GM11168 (cell line): Measurements from ENCODE around the gene MAN1B1.

Experiments used
- in situ Hi-C: fragments of 300-500 bp; cut with MboI; formaldehyde crosslinking; loops from one replicate; pipeline ENCODE4 v1.12.0; 2022; ENCODE audit warnings: low sequenced_read_pairs; ENCODE audit not compliant: unreplicated experiment

The MAN1B1 gene

DNA sequence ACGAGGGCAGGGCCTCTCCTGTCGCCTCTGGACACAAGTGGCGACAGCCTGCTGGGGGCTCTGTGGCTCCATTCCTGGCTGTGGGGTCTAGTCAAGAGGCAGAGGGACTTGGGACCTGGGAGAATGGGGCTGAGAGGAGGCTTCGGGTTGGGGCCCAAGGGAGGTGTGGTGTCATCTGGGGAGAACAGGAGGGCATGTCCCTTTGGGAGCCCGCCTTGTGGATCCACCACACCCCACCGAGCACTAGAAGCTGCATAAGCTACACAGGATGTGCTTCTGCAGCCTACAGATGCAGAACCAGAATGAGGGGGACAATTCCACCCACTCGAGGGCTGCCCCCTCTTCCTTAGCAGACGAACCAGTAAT, 3.9 kb upstream of the MAN1B1 start:
- in situ Hi-C loops = no loop called here

- in situ Hi-C loops = no loop called here
These were observed 3.3 kb upstream of the MAN1B1 start for GRCh38 chr9:137083394-137084004.

- in situ Hi-C loops = no loop called here
These were observed 2.3 kb upstream of the MAN1B1 start for GRCh38 chr9:137084526-137084925.

GRCh38 chr9:137085920-137086530, 760 bp upstream of the MAN1B1 start:
- in situ Hi-C loops = no loop called here

GRCh38 chr9:137087409-137087925, 682 bp downstream of the MAN1B1 start:
- in situ Hi-C loops = no loop called here

- in situ Hi-C loops = no loop called here
These were observed 1.3 kb downstream of the MAN1B1 start for GRCh38 chr9:137088121-137088520.

DNA sequence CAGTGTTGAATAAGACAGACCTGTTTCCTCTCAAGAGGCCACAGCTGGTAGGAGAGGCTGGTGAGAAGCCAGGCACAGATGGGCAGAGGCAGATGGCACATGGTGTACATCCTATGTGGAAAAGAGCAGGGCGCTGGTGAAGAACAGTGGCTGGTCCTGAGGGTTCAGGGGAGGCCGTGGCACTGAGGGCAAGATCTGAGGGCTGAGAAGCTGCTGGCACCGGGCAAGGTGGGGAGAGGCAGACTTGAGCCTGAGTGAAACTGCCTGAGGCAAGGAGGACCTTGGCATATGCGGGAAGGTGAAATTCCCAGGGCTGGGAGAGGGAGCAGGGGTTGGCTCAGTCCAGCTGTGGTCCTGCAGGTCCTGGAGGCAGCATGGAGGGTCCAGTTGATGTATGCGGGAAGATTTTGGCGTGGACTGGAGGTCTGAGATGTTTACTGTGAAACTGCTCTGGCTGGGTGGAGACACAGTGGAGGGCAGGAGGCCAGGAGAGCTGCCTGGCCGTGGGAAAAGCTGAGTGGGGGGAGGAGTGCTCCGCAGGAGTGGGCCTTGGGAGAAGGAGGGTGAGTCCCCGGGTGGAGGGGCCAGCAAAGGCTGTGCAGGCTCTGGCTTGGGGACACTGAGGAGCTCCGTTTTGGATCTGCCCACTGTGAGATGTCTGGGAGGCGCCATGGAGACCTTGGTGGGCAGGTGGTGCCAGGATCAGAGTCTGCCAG, 2.6 kb downstream of the MAN1B1 start:
- in situ Hi-C loops = no loop called here

DNA sequence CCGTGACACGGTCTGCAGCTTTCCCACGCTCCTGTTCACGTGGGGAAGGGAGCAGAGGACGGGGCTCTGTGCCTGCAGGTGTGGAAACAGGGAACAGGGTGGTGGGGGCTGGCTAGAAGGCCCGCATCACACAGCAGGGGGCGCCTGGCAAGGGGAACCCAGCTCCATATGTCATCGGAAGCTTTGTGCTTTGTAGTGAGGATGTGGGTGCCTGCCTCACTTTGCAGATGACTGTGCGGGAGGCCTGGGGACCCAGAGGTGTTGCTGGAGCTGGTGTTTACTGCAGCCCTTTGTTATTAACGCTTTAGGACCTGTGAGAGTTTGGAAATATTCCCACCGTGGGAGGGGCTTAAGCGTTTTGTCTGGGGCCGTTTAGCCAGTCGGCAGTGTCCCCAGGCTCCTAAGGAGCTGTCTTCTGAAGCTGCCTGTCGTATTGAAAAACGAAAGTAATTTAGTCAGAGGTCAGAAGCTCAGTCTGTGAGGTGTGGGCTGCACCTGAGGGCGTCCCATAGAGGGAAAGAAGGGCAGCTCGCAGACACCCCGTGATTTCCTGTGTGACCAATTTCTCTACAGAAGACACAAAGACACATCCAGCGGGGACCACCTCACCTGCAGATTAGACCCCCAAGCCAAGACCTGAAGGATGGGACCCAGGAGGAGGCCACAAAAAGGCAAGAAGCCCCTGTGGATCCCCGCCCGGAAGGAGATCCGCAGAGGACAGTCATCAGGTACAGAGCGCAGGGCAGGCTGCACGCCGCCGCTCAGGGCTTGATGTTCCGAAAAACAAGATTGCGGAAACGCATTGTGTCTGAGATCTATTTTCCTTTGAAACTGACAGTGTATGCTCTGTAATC, 9.1 kb downstream of the MAN1B1 start:
- in situ Hi-C loops = no loop called here

DNA sequence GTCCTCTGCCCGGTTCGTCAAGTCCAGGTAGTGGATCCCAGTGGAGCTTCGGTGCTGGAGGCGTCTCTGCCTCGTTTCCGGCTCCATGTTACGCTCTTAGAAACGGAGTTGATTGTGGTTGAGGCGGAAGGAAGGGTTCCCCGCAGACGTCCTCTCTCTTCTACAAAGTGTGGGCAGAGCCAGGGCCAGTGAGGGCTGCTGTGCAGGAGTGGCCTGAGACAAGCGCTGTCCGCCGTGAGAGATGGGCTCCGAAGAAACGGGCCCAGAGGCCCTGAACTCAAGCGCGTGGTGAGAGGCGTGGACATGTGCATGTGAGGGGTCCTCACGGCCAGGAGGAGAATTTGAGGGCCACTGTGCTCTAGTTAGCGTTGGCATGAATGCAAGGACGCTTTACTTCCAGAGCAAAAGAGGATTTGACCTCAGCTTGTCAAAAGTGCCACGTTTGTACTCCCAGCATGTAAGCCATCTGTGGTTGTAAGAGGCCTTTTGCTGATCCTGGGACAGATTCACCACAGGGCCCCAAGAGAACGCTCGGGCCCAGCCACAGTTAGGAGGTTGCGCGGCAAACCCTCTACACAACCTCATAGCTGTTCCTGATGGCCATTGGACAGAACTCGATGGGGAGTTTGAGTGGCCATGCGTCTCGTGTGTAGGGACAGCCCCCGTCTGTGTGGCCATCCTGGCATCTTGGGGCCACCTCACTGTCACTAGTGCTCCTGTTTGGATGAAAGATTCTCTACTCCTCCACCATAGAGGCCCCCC, 10.2 kb downstream of the MAN1B1 start:
- in situ Hi-C loops = no loop called here

DNA sequence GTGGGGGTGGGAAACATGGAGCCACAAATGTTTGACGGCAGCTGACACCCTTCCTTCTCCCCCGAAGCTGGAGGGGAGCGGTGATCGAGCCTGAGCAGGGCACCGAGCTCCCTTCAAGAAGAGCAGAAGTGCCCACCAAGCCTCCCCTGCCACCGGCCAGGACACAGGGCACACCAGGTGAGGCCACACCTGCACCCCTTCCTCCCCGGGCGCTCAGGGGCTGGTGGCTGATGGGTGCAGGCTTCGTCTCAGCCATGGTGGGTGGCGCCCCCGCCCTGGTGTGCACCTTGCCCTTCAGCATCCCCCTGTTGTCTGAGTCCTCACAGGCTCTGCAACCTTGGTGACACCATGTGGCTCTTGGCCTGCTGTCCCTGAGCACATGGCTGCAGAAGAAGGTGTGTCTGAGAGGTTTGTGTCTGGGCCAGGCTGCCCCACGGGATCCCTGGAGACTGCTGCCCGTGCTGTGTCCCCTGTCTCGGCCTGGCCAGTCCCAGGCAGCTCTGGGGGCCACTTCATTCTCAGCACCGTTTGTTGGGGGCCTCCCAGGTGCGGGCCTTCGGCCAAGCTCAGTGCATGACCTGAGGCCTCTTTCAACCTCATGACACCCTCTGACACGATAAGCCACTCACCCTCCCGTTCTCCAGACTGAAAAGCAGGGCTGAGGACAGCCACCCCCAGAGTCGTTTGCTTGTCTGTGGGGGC, 11.1 kb downstream of the MAN1B1 start:
- in situ Hi-C loops = no loop called here

DNA sequence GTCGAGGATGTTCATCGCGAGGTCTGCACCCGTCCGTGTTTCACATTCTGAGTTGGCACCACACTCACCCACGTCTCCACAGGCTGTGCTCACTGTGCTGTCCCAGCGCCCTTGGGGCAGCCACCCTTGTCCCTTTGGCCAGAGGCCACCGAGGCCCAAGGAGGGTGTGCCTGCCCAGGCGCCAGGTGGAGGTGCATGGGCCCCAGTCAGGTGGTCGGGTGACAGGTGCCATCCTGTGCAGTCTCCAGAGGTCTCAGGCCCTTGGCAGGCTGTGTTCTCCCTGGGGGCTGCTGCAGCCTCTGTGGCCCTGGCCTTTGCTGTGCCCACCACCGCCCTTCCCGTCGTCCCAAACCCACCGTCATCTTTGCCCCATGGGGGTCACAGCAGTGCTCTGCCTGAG, 12.4 kb downstream of the MAN1B1 start:
- in situ Hi-C loops = no loop called here

- in situ Hi-C loops = loop anchor here (25.0 kb wide), 1 partner anchor 309 kb away; the partner anchor contains the start of genes EXD3 and NOXA1
These were observed 16.6 kb downstream of the MAN1B1 start for GRCh38 chr9:137103206-137103999.

GRCh38 chr9:137105814-137106661, 19.3 kb downstream of the MAN1B1 start:
- in situ Hi-C loops = loop anchor here (25.0 kb wide), 1 partner anchor 306 kb away; the partner anchor contains the start of genes EXD3 and NOXA1

DNA sequence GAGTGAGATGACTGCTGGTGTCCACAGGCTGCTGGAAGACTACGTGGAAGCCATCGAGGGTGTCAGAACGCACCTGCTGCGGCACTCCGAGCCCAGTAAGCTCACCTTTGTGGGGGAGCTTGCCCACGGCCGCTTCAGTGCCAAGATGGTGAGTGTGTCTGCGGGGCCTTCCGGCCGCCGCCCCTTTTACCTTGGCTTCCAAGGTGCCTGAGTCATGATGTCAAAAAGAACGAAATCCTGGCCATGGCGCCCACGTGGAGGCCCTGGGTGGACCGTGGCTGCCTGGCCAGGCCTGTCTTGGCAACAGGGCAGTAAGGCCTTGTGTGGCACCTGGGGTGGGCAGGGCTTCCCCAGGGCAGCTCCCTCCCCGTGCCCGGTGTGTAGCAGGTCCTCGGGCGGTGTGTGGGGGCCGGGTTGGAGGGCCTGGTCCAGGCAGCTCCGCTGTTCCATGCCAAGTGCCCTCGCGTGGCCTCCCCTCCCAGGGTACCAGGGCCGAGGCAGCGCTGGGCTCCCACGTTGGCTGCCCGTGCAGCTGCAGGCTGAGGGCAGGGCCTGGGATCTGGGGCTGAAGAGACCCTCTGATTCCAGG, 20.0 kb downstream of the MAN1B1 start:
- in situ Hi-C loops = loop anchor here (25.0 kb wide), 1 partner anchor 306 kb away; the partner anchor contains the start of genes EXD3 and NOXA1

- in situ Hi-C loops = loop anchor here (25.0 kb wide), 1 partner anchor 305 kb away; the partner anchor contains the start of genes EXD3 and NOXA1
These were observed 20.6 kb downstream of the MAN1B1 start for GRCh38 chr9:137107312-137107921.

DNA sequence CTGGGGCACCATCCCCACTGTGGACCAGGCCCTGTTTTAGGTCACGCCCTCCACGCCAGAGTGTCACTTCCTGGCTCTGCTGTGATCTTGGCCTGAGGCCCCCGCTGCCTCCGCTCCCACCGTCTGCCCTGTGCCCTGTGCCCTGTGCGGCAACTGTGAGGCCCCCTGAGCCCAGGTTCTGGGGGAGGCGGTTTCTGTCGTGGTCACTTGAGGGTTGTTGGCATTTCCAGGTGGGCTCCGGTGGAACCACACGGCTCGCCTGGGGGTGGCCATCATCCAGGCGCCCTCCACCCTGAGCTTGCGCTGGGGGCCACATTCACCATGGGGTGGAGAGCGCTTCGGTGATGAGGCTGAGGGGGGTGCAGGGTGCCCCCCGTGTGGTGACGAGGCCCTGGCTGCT, 21.2 kb downstream of the MAN1B1 start:
- in situ Hi-C loops = loop anchor here (25.0 kb wide), 1 partner anchor 304 kb away; the partner anchor contains the start of genes EXD3 and NOXA1
